ENCODE results near the gene SCGB3A1.

Gene SCGB3A1

GRCh38 chr5:180590543-180591310 lies 572 bp downstream of the SCGB3A1 start:
- in situ Hi-C loops (cut with MboI; ENCODE audit: low sequenced_read_pairs), result no loop called here

- in situ Hi-C loops (cut with MboI; ENCODE audit: low sequenced_read_pairs), result no loop called here
These were observed 1.3 kb downstream of the SCGB3A1 start for GRCh38 chr5:180589771-180590542.

GRCh38 chr5:180586870-180587269 lies 4.4 kb downstream of the SCGB3A1 start:
- in situ Hi-C loops (cut with MboI; ENCODE audit: low sequenced_read_pairs), result no loop called here

DNA sequence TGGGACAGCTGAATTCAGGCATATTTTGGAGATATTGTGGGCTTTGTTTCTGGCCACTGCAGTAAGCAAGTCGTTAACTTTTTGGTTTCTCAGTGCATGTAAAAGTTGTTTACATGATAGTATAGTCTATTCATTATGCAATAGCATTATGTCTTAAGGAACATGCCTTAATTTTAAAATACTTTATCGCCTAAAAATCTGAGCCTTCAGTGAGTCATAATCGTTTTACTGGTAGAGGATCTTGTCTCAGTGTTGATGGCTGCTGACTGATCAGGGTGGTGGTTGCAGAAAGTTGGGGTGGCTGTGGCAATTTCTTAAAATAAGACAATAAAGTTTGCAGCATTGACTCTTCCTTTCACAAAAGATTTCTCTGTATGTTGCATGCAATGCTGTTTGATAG lies 5.1 kb downstream of the SCGB3A1 start:
- in situ Hi-C loops (cut with MboI; ENCODE audit: low sequenced_read_pairs), result no loop called here

DNA sequence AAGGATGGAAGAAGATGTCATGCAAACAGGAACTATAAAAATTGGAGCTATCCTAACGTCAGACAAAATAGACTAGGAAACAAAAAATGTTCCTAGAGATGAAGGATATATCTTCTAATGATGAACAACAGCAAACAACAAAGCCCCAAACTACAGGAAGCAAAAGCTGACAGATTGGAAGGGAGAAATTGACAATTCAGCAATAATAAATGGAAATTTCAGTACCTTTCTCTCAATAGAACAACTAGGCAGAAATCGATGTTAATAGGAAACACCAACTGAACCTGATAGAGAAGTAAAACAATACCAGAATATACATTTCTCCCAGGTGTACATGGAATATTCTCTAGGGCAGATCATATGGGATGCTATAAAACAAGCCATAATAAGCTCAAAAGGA lies 7.6 kb downstream of the SCGB3A1 start:
- in situ Hi-C loops (cut with MboI; ENCODE audit: low sequenced_read_pairs), result no loop called here

DNA sequence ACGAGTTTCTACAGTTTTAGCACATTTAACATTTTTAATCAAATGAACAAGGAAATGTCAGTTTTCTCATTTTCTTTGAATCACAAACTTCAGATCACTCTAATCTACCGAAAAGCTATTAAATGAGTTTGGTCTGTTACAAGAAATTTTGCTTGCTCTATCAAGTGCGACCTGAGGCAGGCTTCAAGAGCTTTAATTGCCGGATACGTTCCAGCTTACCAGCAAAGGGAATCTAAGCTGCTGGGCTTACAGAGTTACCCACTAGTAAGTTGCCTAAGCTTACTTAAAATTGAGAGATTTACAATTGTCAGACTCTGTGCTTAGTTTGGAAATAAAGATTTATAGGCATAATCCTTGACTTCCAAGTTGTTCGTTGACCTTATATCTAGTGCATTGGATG lies 10.6 kb downstream of the SCGB3A1 start:
- in situ Hi-C loops (cut with MboI; ENCODE audit: low sequenced_read_pairs), result no loop called here

GRCh38 chr5:180575571-180575970 lies 15.7 kb downstream of the SCGB3A1 start:
- in situ Hi-C loops (cut with MboI; ENCODE audit: low sequenced_read_pairs), result no loop called here

- in situ Hi-C loops (cut with MboI; ENCODE audit: low sequenced_read_pairs), result no loop called here
These were observed 22.4 kb downstream of the SCGB3A1 start for GRCh38 chr5:180568914-180569313.

- in situ Hi-C loops (cut with MboI; ENCODE audit: low sequenced_read_pairs), result no loop called here
These were observed 27.3 kb downstream of the SCGB3A1 start for GRCh38 chr5:180563994-180564393.

GRCh38 chr5:180558232-180558631 lies 33.1 kb downstream of the SCGB3A1 start:
- in situ Hi-C loops (cut with MboI; ENCODE audit: low sequenced_read_pairs), result no loop called here

DNA sequence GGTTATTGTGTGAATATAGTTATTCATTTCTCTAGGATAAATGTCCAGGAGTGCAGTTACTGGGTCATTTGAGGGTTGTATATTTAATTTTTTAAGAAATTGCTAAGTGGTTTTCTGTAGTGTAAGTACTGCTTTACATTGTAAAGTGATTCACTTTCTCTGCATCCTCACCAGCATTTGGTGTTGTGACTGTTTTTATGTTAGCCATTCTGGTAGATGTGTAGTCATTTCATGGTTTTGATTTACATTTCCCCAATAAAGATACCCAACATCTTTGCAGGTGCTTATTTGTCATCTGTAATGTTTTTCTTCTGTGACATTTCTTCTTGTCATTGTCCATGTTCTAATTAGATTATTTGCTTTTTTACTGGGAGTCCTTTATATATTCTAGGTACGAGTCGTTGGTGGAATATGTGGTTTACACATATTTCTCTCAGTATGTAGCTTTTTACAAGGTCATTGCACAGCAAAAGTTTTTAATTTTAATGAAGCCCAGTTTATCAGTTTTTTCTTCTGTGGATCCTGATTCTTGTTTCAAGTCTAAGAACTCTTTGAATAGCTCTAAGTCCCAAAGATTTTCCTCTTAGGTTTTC lies 34.0 kb downstream of the SCGB3A1 start:
- in situ Hi-C loops (cut with MboI; ENCODE audit: low sequenced_read_pairs), result no loop called here

DNA sequence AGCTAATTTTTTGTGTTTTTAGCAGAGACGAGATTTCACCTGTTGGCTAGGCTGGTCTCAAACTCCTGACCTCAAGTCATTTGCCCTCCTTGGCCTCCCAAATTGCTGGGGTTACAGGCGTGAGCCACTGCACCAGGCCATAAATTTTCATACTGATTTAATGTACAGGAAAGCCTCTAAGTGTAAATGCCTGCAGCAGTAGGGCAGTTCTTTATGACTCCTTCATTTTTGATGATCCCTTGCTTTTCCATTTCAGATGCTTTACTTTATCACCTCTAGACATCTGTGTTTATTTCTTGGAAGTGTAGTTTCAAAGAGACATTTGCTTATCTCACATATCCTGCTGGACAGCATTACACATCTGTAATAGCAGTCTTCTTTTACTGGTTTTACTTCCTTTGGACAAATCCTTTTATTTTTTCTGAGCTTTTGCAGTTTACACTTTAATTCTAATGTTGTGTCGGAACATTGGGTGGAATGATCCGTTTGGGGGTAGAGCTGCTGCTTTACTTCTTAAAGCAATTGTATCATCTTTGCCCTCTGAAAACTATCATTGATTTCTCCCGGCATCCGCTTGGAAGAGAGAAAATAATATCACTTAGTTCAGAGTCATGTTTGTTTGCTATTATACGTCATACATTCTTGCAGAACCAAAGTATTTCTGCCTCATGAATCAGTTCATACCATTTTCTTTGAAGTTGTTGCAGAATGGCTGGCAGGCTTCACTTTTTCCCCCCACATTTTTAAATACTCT lies 36.0 kb downstream of the SCGB3A1 start:
- in situ Hi-C loops (cut with MboI; ENCODE audit: low sequenced_read_pairs), result no loop called here

- in situ Hi-C loops (cut with MboI; ENCODE audit: low sequenced_read_pairs), result no loop called here
These were observed 37.8 kb downstream of the SCGB3A1 start for GRCh38 chr5:180553530-180553929.

DNA sequence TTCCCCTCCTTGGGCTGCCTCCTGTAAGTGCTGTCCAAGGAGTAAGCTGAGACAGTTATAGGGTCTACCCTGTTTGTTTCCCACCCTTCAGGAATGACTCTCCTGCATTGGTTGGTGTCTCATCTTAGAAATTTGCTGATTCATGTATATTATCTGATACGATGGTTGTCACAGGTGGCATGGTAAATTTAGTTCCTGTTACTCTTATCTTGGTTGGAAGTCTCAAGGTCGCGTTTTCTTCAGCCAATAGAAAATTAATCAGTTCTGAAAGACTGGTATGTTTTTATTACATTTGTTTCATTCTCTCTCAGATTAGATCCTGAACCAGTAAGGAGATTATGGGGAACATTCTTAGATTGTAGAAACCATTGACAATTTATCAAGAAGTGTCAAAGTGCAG lies 42.7 kb downstream of the SCGB3A1 start:
- in situ Hi-C loops (cut with MboI; ENCODE audit: low sequenced_read_pairs), result no loop called here

- in situ Hi-C loops (cut with MboI; ENCODE audit: low sequenced_read_pairs), result no loop called here
These were observed 46.1 kb downstream of the SCGB3A1 start for GRCh38 chr5:180545248-180545647.

GRCh38 chr5:180541710-180542109 lies 49.6 kb downstream of the SCGB3A1 start:
- in situ Hi-C loops (cut with MboI; ENCODE audit: low sequenced_read_pairs), result no loop called here
